ENCODE measurements around the gene CPD.

The CPD gene

DNA sequence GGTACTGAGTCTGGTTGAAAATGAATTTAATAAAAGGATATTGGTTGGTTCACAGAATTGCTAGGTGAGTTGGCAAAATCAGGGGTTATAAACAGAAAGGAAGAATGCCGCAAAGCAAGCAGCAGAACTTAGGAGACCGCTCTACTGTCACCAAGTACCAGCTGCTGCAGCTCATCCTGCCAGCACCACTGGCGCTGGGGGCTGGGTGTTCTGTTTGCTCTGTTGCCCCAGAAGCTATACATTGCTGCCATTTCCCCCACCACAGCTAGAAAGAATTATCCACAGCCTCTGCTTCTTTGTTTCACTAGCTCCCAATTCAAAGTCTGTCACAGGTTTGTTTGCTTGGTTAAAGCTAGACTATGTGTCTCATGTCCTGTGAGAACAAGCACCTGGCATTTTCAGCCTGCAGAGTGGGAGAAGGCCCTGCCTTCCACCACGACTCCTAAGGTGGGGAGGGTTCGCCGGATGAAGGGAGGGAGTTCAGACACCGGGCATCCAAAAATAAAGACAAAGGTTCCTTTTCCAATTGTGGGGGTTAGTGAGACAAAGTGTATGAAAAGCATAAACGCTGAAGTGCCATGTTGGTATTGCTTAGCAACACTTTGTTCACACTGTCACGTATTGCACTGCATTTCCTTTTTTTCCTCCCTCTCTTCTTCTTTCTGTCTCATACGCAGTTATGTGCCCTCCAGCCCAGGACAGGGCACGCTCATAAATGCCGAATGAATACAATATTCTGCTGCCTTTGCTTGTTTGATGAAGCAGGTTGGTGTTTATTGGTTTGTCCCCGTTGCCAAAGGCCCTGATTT is 9.6 kb upstream of the CPD start:
- Mint-ChIP-seq H3K27ac (no peak overlapping the region), H3K4me1 (ENCODE audit: low read depth) (peaks cover 78% of the 10 kb centered on the region)

DNA sequence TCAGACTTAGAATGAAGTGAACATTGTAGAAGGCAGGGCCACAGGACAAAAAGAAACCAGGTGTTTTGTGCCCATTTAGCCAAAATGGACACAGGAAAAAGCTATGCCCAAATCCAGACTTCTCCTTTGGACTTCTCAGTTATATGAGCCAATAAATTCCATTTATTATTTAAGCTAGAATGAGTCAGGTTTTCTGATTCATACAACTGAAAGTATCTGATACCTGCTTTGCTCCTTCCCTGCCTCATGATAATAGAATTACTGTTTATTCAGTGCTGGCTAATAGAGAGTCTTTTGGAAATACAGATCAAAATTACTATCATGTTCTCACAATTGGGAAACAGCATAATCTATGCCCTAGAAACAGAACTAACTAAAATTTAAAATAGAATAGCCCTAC is 8.7 kb upstream of the CPD start:
- H3K9me3 Mint-ChIP-seq = no peaks in the 10 kb centered on the region
- no peak overlapping the region for H3K27ac Mint-ChIP-seq
- peaks cover 73% of the 10 kb centered on the region for H3K4me1 Mint-ChIP-seq (ENCODE audit: low read depth)
- no peak overlapping the region for H3K4me3 Mint-ChIP-seq
- no peaks in the 10 kb centered on the region for H3K36me3 Mint-ChIP-seq (ENCODE audit: low read depth)
- H3K27me3 Mint-ChIP-seq = peaks cover 6% of the 10 kb centered on the region

More for the DNA sequence above, 9.6 kb upstream of the CPD start:
- no peaks in the 10 kb centered on the region for H3K9me3 Mint-ChIP-seq
- no peaks in the 10 kb centered on the region for H3K27me3 Mint-ChIP-seq
- H3K36me3 Mint-ChIP-seq (ENCODE audit: low read depth) = no peaks in the 10 kb centered on the region
- no peak overlapping the region for H3K4me3 Mint-ChIP-seq

DNA sequence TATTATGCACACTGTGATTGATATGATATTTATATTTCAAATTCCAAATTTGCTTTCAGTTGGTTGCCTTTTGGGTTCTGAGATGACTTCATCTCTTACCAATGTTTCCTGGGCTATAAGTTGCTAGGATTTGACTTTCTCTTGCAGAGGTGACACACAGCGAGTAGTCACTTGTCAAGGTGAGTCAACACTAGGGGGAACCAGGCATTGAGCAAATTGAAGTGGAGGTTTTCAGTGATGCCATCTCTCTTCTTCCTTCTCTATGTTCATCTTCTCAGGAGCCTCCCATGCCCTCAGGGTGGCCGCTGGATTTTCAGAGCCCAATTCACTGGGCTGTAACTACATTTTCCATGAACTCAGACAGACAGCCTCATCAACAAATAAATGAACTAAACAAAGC is 6.0 kb upstream of the CPD start:
- Mint-ChIP-seq H3K27me3 (peaks cover 7% of the 10 kb centered on the region), H3K4me3 (no peak overlapping the region), H3K36me3 (ENCODE audit: low read depth) (no peaks in the 10 kb centered on the region), H3K27ac (peak overlapping the region; percentile 76), H3K9me3 (no peaks in the 10 kb centered on the region), H3K4me1 (ENCODE audit: low read depth) (peaks cover 72% of the 10 kb centered on the region)

DNA sequence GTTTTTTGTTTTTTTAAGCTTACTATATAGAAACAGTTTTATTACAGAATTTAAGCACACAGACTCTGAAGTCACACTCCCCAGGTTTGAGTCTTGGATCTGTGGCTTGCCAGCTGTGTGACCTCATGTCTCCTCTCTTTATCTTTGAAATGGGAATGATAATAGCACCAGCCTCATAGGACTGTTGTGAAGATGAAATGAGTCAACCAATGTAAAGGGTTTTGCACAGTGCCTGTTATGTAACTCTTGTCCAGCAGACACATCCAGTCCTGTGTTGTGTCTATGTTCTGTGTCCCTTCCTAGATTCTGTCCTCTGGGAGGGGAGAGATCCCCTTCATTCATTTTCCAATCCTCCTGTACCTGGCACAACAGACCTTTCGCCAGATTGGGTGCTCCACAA is 3.1 kb upstream of the CPD start:
- H3K9me3 Mint-ChIP-seq = no peaks in the 10 kb centered on the region
- peaks cover 7% of the 10 kb centered on the region for H3K27me3 Mint-ChIP-seq
- H3K4me3 Mint-ChIP-seq = no peak overlapping the region
- H3K27ac Mint-ChIP-seq = no peak overlapping the region
- peaks cover 8% of the 10 kb centered on the region for H3K36me3 Mint-ChIP-seq (ENCODE audit: low read depth)
- peaks cover 67% of the 10 kb centered on the region for H3K4me1 Mint-ChIP-seq (ENCODE audit: low read depth)

DNA sequence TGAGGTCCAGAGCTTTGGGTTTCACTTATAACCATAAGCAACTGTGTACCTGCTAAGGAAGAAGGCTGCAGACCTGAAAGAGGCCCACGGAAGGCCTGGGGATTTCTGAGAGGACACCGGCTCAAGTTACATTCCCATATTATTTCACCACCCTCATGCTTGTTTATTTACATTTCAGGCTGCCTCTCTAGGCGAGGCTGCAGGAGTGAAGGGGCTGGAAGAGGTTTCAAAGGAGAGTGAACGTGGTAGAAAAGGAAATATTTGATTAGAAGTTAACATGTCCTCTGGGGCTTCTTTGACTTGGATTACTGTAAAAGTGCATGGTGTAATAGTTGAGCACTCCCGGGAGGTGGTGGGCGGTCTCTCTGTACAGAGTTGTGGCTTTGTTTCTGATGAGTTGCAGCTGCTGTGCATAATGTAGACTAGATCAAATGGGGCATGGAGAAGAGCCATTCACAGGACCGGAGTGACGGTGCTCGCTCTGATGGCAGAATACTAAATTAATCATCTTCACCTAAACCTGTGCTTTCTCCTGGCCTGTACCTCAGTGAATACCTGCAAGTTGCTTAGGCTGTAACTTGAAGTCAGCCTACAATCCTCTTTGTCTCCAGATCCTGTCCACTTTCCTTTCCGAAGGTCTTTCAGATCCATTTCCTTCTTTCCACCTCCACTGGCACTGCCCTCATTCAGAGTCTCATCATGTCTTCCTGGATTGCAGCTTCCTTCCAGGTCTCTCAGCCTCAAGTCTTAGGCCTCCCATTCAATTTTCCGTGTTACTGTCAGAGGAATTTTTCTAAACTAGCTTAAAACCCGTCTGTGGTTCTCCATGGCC is 1.9 kb upstream of the CPD start:
- peaks cover 14% of the 10 kb centered on the region for H3K36me3 Mint-ChIP-seq (ENCODE audit: low read depth)
- H3K9me3 Mint-ChIP-seq = no peaks in the 10 kb centered on the region
- H3K27ac Mint-ChIP-seq = peak overlapping the region; percentile 36
- peaks cover 68% of the 10 kb centered on the region for H3K4me1 Mint-ChIP-seq (ENCODE audit: low read depth)
- H3K4me3 Mint-ChIP-seq = peak overlapping the region; percentile 8
- peaks cover 7% of the 10 kb centered on the region for H3K27me3 Mint-ChIP-seq

DNA sequence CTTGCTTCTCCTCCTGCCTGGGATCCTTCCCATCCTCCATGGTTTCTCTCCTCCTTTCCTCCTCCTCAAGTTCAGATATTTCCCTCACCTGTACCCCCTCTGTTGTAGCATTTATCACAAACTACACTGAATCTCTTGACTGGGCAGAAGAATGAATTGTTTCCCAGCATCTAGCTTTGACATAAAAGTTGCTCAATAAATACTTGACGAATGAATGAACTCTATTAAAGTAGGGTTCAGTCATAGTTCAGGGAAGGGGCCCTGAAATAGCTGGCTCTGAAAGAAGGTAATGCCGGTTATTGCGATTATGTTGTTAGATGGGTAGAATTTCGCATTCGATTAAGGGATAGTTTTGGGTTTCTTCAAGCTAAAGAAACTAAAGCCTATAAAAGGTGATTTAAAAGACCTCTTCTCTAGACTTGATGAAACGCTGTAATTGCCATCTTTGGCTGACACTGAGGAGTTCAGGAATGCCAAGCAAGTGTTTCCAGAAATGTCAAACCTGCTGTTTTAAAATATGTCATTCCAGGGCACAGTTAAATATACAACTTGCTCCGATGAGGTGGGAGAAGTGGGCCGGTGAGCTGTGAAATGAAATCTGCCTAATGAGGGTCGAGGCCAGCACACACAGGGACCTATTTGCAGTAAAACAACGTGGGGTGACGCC is 1.0 kb upstream of the CPD start:
- peak overlapping the region; percentile 83 for H3K27ac Mint-ChIP-seq
- no peaks in the 10 kb centered on the region for H3K9me3 Mint-ChIP-seq
- H3K4me3 Mint-ChIP-seq = peak overlapping the region; percentile 79
- H3K4me1 Mint-ChIP-seq (ENCODE audit: low read depth) = peaks cover 67% of the 10 kb centered on the region
- peaks cover 7% of the 10 kb centered on the region for H3K27me3 Mint-ChIP-seq
- peaks cover 16% of the 10 kb centered on the region for H3K36me3 Mint-ChIP-seq (ENCODE audit: low read depth)

DNA sequence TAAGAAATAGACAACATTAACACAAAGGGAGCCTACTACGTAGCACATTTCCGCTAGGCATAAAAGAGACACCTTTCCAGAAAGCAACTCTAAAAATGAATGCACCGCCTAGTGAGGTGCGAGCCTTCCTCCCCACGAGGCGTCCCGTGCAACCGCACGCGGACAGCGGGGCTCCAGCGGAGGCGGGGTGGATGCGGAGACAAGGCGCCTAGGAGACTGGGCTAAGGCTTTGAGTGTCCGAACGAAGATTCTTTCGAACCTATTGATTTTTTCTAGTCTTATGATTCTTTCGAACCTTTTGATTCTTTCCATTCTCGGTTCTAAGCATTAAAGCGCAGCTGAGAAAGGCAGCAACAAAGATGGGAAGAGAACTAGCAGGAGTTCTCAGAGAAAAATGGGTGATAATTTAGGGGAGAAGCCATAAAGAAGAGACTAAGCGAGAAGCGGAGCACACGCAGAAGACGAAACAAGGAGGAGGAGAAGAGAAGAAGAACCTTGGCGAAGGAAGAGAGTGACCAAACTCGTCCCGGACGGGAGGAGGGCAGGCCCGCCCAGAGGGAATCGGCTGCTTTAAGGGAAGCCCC is 394 bp upstream of the CPD start:
- Mint-ChIP-seq H3K27ac (peak overlapping the region; percentile 83), H3K36me3 (ENCODE audit: low read depth) (peaks cover 16% of the 10 kb centered on the region), H3K4me1 (ENCODE audit: low read depth) (peaks cover 67% of the 10 kb centered on the region), H3K4me3 (peak overlapping the region; percentile 79), H3K9me3 (no peaks in the 10 kb centered on the region), H3K27me3 (peaks cover 7% of the 10 kb centered on the region)

DNA sequence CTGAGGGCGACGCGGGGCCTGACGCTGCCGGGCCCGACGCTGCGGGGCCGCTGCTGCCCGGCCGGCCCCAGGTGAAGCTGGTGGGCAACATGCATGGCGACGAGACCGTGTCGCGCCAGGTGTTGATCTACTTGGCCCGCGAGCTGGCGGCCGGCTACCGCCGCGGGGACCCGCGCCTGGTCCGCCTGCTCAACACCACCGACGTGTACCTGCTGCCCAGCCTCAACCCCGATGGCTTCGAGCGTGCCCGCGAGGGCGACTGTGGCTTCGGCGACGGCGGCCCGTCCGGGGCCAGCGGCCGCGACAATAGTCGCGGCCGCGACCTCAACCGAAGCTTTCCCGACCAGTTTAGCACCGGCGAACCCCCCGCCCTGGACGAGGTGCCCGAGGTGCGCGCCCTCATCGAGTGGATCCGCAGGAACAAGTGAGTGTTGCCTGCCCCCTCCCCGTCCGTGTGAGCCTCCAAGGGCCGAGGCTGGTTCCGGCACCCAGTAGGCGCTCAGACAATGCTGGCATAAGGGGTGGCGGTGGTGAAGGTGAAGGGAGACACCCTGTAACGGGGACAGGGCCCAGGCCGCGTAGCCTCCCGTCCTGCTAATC is 676 bp downstream of the CPD start:
- H3K27ac Mint-ChIP-seq = peak overlapping the region; percentile 57
- peaks cover 6% of the 10 kb centered on the region for H3K27me3 Mint-ChIP-seq
- H3K36me3 Mint-ChIP-seq (ENCODE audit: low read depth) = peaks cover 16% of the 10 kb centered on the region
- no peaks in the 10 kb centered on the region for H3K9me3 Mint-ChIP-seq
- peaks cover 64% of the 10 kb centered on the region for H3K4me1 Mint-ChIP-seq (ENCODE audit: low read depth)
- peak overlapping the region; percentile 89 for H3K4me3 Mint-ChIP-seq

DNA sequence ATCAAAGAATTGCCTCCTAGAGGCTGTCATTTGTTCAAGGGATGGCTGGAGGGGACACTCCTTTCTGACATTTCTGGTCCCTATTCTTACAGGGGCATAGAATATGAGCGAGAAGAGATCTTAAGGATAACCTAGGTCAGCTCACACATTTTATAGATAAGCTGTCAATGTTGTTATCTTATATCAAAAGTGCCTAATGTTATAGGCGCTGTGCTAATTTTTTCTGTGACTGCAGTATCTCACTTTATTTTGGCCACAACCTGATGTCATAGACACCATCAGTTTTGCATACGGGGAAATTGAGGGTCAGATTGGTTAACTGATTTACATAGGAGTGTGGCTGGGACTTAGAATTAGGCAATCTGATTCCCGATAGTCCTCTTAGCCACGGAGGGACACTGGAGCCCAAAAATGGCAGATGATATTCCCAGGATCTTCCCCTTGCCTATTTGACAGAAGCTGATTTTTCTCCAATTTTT is 1.2 kb downstream of the CPD start:
- H3K9me3 Mint-ChIP-seq = no peaks in the 10 kb centered on the region
- H3K27me3 Mint-ChIP-seq = peaks cover under 1% of the 10 kb centered on the region
- H3K4me1 Mint-ChIP-seq (ENCODE audit: low read depth) = peaks cover 64% of the 10 kb centered on the region
- H3K4me3 Mint-ChIP-seq = peak overlapping the region; percentile 89
- peaks cover 19% of the 10 kb centered on the region for H3K36me3 Mint-ChIP-seq (ENCODE audit: low read depth)
- H3K27ac Mint-ChIP-seq = peak overlapping the region; percentile 57

DNA sequence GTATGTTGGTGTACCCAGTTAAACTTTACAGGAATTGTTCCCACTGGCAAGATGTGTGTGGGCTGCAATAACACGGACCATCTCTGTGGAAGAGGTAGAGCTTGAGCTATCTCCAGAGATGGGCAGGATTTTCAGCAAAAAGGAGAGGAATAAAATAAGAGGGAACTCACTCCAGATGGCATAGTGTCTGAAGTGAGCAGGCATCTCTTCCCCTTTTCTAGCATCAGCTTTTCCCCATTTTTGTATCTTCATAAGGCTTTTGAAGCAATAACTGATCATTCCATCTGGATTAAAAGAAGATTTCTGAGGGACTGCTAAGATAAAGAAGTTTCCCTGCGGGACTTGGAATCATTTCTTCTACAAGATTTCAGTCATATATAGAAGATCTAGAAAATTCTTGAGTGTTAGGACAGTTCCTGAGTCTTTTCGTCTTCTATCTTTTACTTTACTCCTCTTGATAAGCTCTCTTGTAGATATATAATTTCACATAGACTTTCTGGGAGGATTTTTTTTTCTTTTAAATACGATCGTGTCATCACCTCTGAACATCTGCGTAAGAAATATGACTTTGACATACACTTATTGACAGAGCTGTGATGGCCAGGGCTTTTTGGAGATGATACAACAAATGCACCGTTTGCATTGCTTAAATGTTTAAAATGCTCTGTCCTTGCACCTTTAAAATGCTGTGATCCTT is 2.1 kb downstream of the CPD start:
- Mint-ChIP-seq H3K9me3 (no peaks in the 10 kb centered on the region), H3K4me1 (ENCODE audit: low read depth) (peaks cover 64% of the 10 kb centered on the region), H3K27ac (no peak overlapping the region), H3K27me3 (no peaks in the 10 kb centered on the region), H3K36me3 (ENCODE audit: low read depth) (peaks cover 26% of the 10 kb centered on the region), H3K4me3 (peak overlapping the region; percentile 89)

DNA sequence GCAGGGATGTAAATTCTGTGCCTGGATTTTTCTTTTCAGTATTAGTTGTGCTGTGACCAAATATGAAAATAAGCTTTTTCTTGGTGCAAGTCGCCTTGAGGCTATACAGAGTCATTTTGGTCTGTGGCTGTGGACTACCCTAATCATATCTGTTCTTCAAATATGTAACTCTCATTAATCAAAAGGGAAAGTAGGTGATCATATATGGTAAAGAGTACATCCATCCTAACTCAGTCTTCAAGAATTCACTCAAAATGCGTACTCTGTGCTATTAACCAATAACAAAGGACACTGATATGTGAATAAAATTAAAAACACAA is 2.6 kb downstream of the CPD start:
- H3K4me3 Mint-ChIP-seq = peak overlapping the region; percentile 89
- H3K27ac Mint-ChIP-seq = no peak overlapping the region
- no peaks in the 10 kb centered on the region for H3K9me3 Mint-ChIP-seq
- peaks cover 29% of the 10 kb centered on the region for H3K36me3 Mint-ChIP-seq (ENCODE audit: low read depth)
- H3K4me1 Mint-ChIP-seq (ENCODE audit: low read depth) = peaks cover 62% of the 10 kb centered on the region
- no peaks in the 10 kb centered on the region for H3K27me3 Mint-ChIP-seq

DNA sequence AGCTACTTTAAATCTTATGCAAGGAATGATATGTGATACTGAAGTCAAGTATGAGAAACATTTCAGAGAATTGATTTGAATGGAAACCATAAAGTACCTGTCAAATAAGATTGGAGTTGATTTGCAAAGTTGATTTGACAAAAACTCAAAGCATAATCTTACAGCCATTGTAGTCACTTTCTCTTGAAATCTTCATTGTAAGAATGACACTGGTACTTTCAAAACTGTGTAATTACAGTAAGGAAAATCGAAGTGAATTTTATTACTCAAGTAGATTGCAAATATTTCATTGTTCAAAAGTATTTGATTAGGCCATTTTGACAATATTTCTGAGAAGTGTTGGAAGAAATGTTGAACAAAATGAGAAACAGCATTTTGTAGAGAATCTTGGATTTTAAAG is 3.6 kb downstream of the CPD start:
- Mint-ChIP-seq H3K4me1 (ENCODE audit: low read depth) (peaks cover 52% of the 10 kb centered on the region), H3K27ac (no peak overlapping the region), H3K4me3 (peak overlapping the region; percentile 69), H3K36me3 (ENCODE audit: low read depth) (peaks cover 35% of the 10 kb centered on the region), H3K9me3 (no peaks in the 10 kb centered on the region), H3K27me3 (no peaks in the 10 kb centered on the region)

DNA sequence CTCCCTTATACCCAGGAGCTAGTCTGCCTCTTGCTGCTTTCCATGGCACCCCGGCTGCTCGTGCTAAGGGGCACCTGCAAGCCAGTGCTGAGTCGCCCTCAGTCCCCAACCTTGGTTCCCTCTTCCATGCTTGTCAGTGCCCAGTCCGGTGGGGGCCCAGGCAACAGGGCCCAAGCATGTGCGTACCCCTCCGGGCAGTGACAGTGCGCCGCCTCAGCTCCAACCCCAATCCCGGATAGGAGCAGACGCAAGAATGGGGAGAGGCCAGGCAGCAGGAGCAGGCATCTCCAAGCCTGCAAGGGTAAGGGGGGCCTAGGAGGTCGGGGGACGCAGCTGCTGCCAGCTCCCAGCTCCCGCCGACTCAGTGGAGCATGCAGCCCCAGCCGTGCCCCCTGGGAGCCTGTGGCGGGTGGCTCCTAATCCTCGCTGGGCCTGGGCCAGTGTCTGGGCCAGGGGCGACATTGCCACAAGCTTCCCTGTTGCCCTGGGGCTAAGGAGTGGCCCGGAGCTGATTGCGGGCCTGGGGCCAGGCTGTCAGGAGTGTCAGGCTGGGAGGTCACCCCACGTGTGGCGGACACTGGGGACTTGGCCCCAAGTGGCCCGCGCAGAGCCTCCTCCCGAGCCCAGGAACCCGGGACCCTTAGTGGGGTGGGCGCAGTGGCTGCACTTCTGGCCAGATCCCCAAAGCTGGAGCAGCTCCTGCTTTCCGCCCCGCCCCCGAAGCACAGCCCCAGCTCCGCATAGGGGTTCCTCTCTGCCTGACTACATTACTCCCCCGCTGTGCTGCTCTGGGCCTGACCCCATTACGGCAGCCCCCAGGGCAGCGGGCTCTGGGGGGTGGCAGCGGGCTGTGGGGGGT is 9.8 kb downstream of the CPD start:
- Mint-ChIP-seq H3K4me1 (ENCODE audit: low read depth) (peaks cover 1% of the 10 kb centered on the region), H3K27ac (no peak overlapping the region), H3K4me3 (no peak overlapping the region), H3K36me3 (ENCODE audit: low read depth) (peaks cover 56% of the 10 kb centered on the region), H3K9me3 (no peaks in the 10 kb centered on the region), H3K27me3 (no peaks in the 10 kb centered on the region)
